T-helper 2 cell treated with Interferon-gamma antibody and Interleukin-4, amounts not matched to agents 5 μg/mL and 100 μg/mL, for 36 hours (primary cell): Measurements from ENCODE around the gene TCFL5.

Experiments
- DNase-seq: peaks from one replicate; pipeline ENCODE4 v3.0.0; 2021; ENCODE audit warnings: low spot score
- H3K27ac Mint-ChIP-seq: one replicate; pipeline ENCODE4 v1.8.0; 2021; ENCODE audit warnings: mild to moderate bottlenecking, mixed read lengths
- H3K27me3 Mint-ChIP-seq: one replicate; pipeline ENCODE4 v1.8.0; 2021; ENCODE audit warnings: low read depth, mixed read lengths
- H3K36me3 Mint-ChIP-seq: one replicate; pipeline ENCODE4 v1.8.0; 2021; ENCODE audit warnings: low read depth, mixed read lengths
- H3K4me1 Mint-ChIP-seq: one replicate; pipeline ENCODE4 v1.8.0; 2021; ENCODE audit warnings: low read depth, mixed read lengths
- H3K4me3 Mint-ChIP-seq: one replicate; pipeline ENCODE4 v1.8.0; 2022; ENCODE audit warnings: mild to moderate bottlenecking, moderate library complexity, mixed read lengths
- H3K9me3 Mint-ChIP-seq: one replicate; pipeline ENCODE4 v1.8.0; 2021; ENCODE audit warnings: mixed read lengths

TCFL5 gene

GRCh38 chr20:62791301-62792181 is 70.1 kb downstream of the TCFL5 start:
- peak overlapping the region; percentile 52 for H3K27ac Mint-ChIP-seq
- no peaks in the 10 kb centered on the region for H3K9me3 Mint-ChIP-seq
- H3K27me3 Mint-ChIP-seq, result peaks cover 2% of the 10 kb centered on the region
- H3K4me3 Mint-ChIP-seq, result no peak overlapping the region
- peaks cover 24% of the 10 kb centered on the region for H3K4me1 Mint-ChIP-seq
- H3K36me3 Mint-ChIP-seq, result no peaks in the 10 kb centered on the region
- DNase-seq, result peak; percentile 78
